GM18519 (cell line): ENCODE data around the gene DSCAML1.

ENCODE experiments used
- ATAC-seq: cut with Tn5 transposase; IDR thresholded peaks from one replicate; pipeline ENCODE4 v1.9.1; 2021; ENCODE audit warnings: mild to moderate bottlenecking, moderate library complexity; ENCODE audit not compliant: unreplicated experiment, low FRiP score

The DSCAML1 gene

GRCh38 chr11:117796872-117797529, at the start of gene DSCAML1:
Gene DSCAML1, minus strand, starts transcription at chr11:117797216. Its CDS starts 137 bp downstream, at chr11:117797079.
- no peak for ATAC-seq

DNA sequence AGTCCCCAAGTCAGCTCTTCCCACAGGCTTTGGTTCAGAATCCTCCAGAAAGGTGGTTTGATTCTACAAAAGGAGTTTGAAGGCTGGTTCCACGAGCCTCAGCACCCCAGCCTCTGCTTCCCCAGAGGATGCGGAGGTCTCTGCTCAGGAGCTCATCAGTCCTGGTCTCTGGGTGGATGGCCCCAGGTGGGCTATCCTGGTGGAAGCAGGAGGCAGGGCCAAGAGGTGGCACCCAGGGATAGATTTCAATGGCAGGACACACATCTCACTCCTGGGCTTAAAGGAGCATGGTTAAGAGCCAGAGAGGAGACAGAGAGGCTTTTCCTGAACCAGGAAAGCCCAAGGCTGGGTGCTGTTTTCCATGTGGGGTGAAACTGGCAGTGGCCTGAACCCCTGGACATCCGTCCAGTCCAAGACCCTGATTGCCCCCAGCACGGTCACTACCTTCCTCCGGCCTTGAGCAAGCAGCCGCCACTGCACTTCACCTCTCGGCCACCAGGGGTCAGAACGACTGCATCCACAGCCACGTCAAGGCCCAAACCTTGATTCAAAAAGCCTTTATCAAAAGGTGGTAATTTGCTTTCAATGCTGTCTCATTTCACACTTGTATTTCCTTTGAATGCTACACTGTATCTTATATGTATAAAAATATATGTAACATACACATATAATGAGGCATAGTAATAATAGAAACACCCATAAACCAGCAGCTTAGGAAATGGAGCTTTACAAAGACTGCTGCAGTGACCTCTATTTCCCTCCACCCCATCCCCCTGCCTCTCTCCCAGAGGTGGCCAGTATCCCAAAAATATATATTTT, 46.9 kb upstream of the DSCAML1 start:
- ATAC-seq: no peak

GRCh38 chr11:117842131-117842941, 45.3 kb upstream of the DSCAML1 start:
- ATAC-seq: no peak

- ATAC-seq: no peak
These were observed 44.6 kb upstream of the DSCAML1 start for GRCh38 chr11:117841551-117842031.

DNA sequence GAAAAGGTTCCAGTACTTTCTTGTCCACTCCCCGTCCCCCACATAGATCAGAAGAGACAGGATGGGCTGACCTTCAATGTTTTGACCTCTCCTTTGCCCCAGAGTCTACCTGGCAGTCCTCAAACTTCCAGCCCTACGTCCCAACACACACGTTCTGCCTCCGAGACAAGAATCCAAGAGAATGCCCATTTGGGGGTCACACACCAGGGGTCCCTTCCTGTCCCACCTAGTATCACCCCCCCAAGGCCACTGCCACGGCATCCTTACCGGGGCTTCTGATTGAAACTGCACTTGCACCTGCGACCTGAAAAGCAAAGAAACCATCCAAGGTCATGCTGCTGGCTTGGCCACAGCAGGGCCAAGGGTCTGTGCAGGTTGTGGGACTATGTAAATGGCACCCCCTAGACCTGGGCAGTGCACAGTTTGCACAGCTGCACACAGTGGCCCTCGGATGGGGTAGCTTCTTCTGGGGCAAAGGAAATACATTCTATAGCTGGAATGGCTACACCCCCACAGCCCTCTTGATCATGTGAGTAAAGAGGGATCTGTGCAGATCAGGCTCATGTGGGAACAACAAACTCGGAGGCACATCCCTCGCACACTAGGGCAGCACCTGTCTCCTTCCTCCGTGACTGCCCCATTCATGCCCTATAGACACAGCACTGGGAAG, 44.0 kb upstream of the DSCAML1 start:
- ATAC-seq: no peak

DNA sequence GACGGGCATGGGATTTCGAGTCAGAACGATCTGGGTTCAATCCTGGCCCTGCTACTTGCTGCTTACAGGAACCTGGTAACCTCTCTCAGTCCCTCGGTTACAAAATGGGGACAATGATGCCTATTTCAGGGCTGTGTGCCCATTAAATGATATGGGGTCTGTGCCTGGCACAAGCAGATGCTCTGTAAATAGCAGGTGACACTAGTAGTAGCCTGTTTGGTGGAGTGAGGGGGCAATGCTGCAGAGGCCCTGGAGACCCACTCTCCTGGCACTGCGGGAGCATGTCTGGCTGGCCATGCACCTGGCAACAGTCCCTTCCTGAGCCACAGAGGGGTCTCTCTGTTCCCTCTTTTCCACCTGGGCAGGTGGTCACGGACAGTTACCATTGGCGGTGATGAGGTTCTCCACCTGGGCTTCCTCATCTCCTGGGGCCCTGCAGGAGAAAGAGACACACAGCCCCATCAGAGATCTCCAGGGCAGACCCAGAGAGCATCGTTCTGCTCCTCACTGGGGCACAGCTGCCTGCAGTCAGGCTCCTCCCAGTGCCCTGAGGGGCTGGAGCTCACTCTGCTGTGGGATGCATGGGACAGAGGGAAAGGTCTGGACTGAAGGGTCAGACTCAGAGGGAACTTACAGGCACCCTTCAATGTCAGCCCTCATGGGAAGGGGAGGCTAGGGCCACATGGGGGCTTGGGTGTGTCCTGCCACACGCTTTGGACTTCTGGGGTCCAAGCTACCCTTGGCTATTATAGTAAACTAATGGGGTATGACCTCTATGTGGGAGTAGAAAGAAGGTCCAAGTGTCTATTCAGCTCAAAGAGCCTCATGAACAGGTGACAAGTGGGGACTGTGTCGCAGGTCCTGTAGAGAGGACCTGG, 43.2 kb upstream of the DSCAML1 start:
- ATAC-seq: no peak

DNA sequence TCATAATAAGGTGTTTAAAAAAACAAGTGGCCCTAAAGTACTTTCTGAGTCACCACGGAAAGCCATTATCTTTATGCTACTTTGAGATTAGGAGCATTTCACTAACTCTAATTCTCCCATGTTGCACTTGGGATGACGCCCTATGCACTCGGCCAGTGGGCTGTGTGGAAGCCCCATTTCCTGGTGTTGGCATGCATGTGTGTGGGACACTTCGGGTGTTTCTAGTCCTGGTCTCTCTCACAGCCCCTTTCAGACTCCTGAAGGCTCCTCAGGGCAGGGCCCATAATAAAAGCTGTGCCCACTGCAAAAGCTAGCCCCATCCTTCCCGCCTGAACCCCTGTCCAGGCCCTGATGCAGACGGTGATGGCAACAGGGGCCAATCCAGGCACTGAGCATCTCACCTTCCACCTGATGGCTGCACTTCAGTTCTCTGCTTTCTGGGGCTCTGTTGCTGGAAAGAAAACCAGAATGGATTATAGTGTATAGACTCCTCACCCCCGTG, 42.4 kb upstream of the DSCAML1 start:
- no peak for ATAC-seq

- no peak for ATAC-seq
These were observed 41.9 kb upstream of the DSCAML1 start for GRCh38 chr11:117838901-117839300.

DNA sequence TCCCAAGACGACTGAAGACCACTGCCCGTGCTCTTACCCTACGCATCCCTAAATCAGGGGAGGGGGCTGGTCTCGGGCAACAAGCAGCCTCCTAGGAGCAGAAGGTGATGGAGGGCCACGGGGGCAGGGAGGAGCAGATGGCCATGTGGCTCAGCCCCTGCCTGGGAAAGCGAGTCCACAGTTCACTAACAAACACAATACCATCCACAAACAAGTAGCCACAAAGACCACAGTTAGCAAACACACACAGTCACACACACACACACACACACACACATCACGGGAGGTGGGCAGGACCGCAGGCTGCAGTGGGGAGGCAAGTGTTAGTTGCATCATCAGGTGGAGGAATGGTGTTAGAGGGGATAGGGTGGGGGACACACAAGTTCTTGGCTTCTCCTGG, 40.8 kb upstream of the DSCAML1 start:
- no peak for ATAC-seq

- ATAC-seq: no peak
These were observed 40.2 kb upstream of the DSCAML1 start for GRCh38 chr11:117837070-117837776.

DNA sequence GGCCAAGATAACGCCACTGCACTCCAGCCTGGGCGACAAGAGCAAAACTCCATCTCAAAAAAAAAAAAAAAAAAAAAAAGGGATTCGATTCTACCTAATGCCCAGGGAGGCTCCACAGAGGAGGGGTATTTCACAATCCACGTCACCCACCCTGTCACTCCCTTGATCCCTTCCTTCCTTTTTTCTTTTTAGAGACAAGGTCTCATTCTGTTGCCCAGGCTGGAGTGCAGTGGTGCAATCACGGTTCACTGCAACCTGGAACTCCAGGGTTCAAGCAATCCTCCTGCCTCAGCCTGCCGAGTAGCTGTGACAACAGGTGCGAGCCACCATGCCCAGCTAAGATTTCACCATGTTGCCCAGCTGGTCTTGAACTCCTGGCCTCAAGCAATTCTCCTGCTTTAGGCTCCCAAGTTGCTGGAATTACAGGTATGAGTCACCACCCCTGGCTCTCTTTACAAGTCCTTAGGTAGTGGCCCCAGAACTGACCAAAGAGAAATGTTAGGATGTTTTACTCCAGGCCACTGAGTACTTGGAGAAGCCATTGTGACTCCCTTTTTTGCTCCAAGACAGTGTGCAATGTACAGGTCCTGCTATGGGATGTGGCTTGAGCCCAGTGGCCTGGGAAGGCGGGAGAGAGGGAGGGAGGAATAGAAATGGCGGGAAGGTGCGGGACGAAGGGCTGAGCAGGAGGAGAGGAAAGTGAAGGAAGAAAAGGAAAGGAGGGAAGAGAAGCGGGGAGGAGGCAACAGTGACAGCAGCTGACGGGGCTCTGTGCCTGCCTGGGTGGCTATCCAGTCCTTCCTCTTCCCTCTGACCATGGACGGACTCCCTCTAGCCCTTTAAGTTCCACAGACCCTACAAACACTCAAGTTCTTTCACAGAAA, 39.3 kb upstream of the DSCAML1 start:
- ATAC-seq: no peak

DNA sequence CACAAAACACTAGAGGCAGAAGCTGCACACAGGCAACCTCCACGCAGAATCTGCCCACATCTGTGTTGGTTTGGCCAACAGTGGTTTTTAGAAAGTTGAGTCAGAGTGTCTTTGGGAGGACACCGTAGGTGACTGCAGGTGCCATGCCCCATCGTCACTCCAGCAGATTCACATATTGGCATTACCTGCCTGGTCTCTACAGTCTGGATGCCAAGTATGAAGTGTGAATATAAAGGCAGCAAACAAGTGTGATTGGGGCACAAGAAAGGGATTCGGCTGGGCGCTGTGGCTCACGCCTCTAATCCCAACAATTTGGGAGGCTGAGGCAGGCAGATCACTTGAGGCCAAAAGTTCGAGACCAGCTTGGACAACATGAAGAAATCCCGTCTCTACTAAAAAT, 38.6 kb upstream of the DSCAML1 start:
- ATAC-seq: no peak

GRCh38 chr11:117834838-117835443, 37.9 kb upstream of the DSCAML1 start:
- no peak for ATAC-seq

GRCh38 chr11:117834068-117834810, 37.2 kb upstream of the DSCAML1 start:
- ATAC-seq: no peak

- no peak for ATAC-seq
These were observed 36.4 kb upstream of the DSCAML1 start for GRCh38 chr11:117833401-117833891.

GRCh38 chr11:117832511-117832910, 35.5 kb upstream of the DSCAML1 start:
- no peak for ATAC-seq
